GM23248 (cell line): Measurements from ENCODE around the gene PRKAB2. TPM values are rescaled to one million over a fixed set of nuclear protein-coding genes. Genes with fewer than 3 reads are reported as not detected.

Source experiments
- DNase-seq: peaks from one replicate; pipeline ENCODE4 v3.0.0-alpha.2; 2015
- H2AFZ ChIP-seq: fragments of 200-600 bp; sonication (generic); 2 replicates; pipeline ENCODE4 v1.6.1; 2016; ENCODE audit warnings: antibody characterized with exemption
- H3F3A ChIP-seq: fragments of 200-600 bp; sonication (generic); 2 replicates; pipeline ENCODE4 v1.6.1; 2016; ENCODE audit warnings: mild to moderate bottlenecking, antibody characterized with exemption, mixed run types; ENCODE audit not compliant: insufficient read depth
- H3K27ac ChIP-seq: fragments of 200-600 bp; sonication (generic); 2 replicates; pipeline ENCODE4 v1.5.1; 2016; ENCODE audit warnings: mild to moderate bottlenecking
- H3K27me3 ChIP-seq: fragments of 200-600 bp; sonication (generic); replicated peaks from 2 replicates; pipeline ENCODE4 v1.6.1; 2016; ENCODE audit warnings: mild to moderate bottlenecking; ENCODE audit not compliant: insufficient read depth
- H3K36me3 ChIP-seq: fragments of 200-600 bp; sonication (generic); 2 replicates; pipeline ENCODE4 v1.6.1; 2016; ENCODE audit warnings: low read depth, mild to moderate bottlenecking
- H3K4me1 ChIP-seq: fragments of 200-600 bp; sonication (generic); 2 replicates; pipeline ENCODE4 v1.6.1; 2016; ENCODE audit warnings: mild to moderate bottlenecking; ENCODE audit not compliant: insufficient read depth
- H3K4me2 ChIP-seq: fragments of 200-600 bp; sonication (generic); one replicate; pipeline ENCODE4 v1.6.1; 2016; ENCODE audit warnings: mild to moderate bottlenecking; ENCODE audit not compliant: unreplicated experiment
- H3K4me3 ChIP-seq: fragments of 200-600 bp; sonication (generic); 2 replicates; pipeline ENCODE4 v1.5.1; 2016; ENCODE audit warnings: mild to moderate bottlenecking
- H3K79me2 ChIP-seq: fragments of 200-600 bp; sonication (generic); 2 replicates; pipeline ENCODE4 v1.6.1; 2016; ENCODE audit warnings: mild to moderate bottlenecking; ENCODE audit not compliant: insufficient read depth
- H3K9ac ChIP-seq: fragments of 200-600 bp; sonication (generic); 2 replicates; pipeline ENCODE4 v1.6.1; 2016; ENCODE audit warnings: mild to moderate bottlenecking
- H3K9me2 ChIP-seq: fragments of 200-600 bp; sonication (generic); 2 replicates; pipeline ENCODE4 v1.6.1; 2016; ENCODE audit warnings: mixed run types, mild to moderate bottlenecking, moderate library complexity; ENCODE audit not compliant: insufficient read depth
- H3K9me3 ChIP-seq: fragments of 200-600 bp; sonication (generic); one replicate; pipeline ENCODE4 v1.6.1; 2017; ENCODE audit warnings: low read depth
- H4K20me1 ChIP-seq: fragments of 200-600 bp; sonication (generic); 2 replicates; pipeline ENCODE4 v1.6.0; 2016; ENCODE audit not compliant: insufficient read depth
- EZH2 ChIP-seq: fragments of 200-600 bp; sonication (generic); IDR thresholded peaks from 2 replicates; pipeline ENCODE4 v1.6.1; 2018; ENCODE audit warnings: antibody characterized with exemption, mild to moderate bottlenecking; ENCODE audit not compliant: insufficient read depth, poor library complexity, severe bottlenecking
- EZH2phosphoT487 ChIP-seq: fragments of 200-600 bp; sonication (generic); IDR thresholded peaks from 2 replicates; pipeline ENCODE4 v1.6.1; 2018; ENCODE audit warnings: antibody characterized with exemption, moderate library complexity, mild to moderate bottlenecking, low read depth; ENCODE audit not compliant: insufficient read depth
- WGBS, 2 experiments: methylation state at CpG; one replicate each; pipeline ENCODE4 v1.1.6; 2015 to 2017; ENCODE audit warnings: low lambda C conversion rate in 2 of 2, low coverage in 1 of 2; ENCODE audit errors: missing lambda C conversion rate in 2 of 2; 5-methylcytosine and 5-hydroxymethylcytosine counted together
- in situ Hi-C: fragments of 300-500 bp; cut with MboI; formaldehyde crosslinking; loops from 2 replicates; pipeline ENCODE4 v1.15.0; 2020
- polyA plus RNA-seq: library from polyadenylated mRNA; unstranded; fragments of >200 nt; fragmentation: Nextera tagmentation; extraction: Ambion mirVana; gene quantifications from 2 replicates; pipeline ENCODE4 v1.2.1, GENCODE V29; 2016
- total RNA-seq: library from RNA; depleted of rRNA; stranded (reverse); fragments of >200 nt; shearing (Covaris generic); gene quantifications from 2 replicates; pipeline ENCODE4 v1.2.3, GENCODE V29; 2014

Gene PRKAB2
- total and polyA plus RNA-seq, 2 experiments from 2014 or later: 18.2 to 24.6 TPM

DNA sequence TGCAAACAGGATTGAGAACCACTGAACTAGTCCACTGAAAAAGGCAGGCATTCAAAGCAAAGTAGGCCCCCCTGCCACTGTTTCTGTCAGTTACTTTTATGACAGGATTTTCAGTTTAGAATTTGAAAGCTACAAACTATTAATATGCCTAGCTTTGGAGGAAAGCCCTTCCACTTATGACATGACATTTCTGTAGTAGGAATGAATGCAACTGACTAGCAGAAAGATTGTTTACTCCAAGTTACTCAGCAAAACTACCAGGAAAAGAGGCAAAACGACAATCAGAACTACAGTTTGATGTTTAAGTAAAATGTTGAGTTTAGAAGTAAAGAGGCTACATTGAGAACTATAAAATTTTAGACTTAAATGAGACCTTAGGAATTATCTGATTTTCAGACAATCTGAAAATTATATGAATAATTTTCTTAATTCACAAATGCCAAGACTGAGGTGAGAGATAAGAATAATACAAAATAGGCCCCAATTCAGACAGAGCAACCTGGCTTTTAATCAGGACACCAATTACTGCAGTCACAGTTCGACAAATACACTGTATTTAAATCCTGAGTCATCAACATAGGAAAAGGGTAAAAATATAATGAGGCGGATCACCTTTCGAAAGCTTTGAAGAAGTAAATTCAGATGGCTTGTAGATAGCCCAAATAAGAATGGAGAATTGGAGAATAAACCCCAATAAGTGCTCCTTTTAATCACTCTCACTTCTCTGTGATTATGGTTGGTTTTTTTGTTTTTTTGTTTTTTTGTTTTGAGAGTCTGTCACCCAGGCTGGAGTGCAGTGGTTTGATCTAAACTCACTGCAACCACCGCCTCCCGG is 2.2 kb downstream of the PRKAB2 start:
- Histone ChIP-seq H4K20me1 (no peaks in the 10 kb centered on the region), H3F3A (peaks cover 66% of the 10 kb centered on the region), H3K4me3 (peak overlapping the region; percentile 96), H3K27ac (peak overlapping the region; percentile 90), H3K9ac (peak overlapping the region; percentile 89), H3K36me3 (0 out of 2 replicates have a peak, but pooled peaks cover 13% of the 10 kb centered on the region), H3K27me3 (no peaks in the 10 kb centered on the region), H3K4me1 (peaks cover 55% of the 10 kb centered on the region), H3K9me2 (no peaks in the 10 kb centered on the region), H3K4me2 (peak overlapping the region; percentile 85), H3K79me2 (peaks cover 78% of the 10 kb centered on the region), H2AFZ (0 out of 2 replicates have a peak overlapping the region, but pooled peaks have one; percentile 89), H3K9me3 (no peaks in the 10 kb centered on the region)
- DNase-seq: peak; percentile 36
- in situ Hi-C loops: loop anchor here (10.0 kb wide), 1 partner anchor 55 kb away; the partner anchor contains the start of gene FMO5
- 80 to 87% methylated on average over 6 of the region's 6 CpGs for WGBS, 2 experiments
- TF ChIP-seq EZH2phosphoT487: no peak
- no peak for TF ChIP-seq EZH2

GRCh38 chr1:147169171-147169570 is 3.1 kb downstream of the PRKAB2 start:
- 0 out of 2 replicates have a peak, but pooled peaks cover 17% of the 10 kb centered on the region for H3K36me3 ChIP-seq
- no peak for DNase-seq
- H2AFZ ChIP-seq: no peak overlapping the region
- peak overlapping the region; percentile 96 for H3K4me3 ChIP-seq
- H3K27me3 ChIP-seq: no peaks in the 10 kb centered on the region
- H3F3A ChIP-seq: peaks cover 66% of the 10 kb centered on the region
- no peaks in the 10 kb centered on the region for H3K9me2 ChIP-seq
- H3K4me1 ChIP-seq: peaks cover 52% of the 10 kb centered on the region
- TF ChIP-seq EZH2phosphoT487 (no peak), EZH2 (no peak)
- H3K9me3 ChIP-seq: no peaks in the 10 kb centered on the region
- peak overlapping the region; percentile 90 for H3K27ac ChIP-seq
- 81 to 89% methylated on average over 3 of the region's 3 CpGs for WGBS, 2 experiments
- in situ Hi-C loops: no loop called here
- H3K79me2 ChIP-seq: peaks cover 83% of the 10 kb centered on the region
- peak overlapping the region; percentile 85 for H3K4me2 ChIP-seq
- H3K9ac ChIP-seq: peak overlapping the region; percentile 89
- H4K20me1 ChIP-seq: no peaks in the 10 kb centered on the region

- Histone ChIP-seq H4K20me1 (no peaks in the 10 kb centered on the region), H3K79me2 (peaks cover 83% of the 10 kb centered on the region), H3K9me2 (no peaks in the 10 kb centered on the region), H3F3A (peaks cover 66% of the 10 kb centered on the region), H3K4me2 (peak overlapping the region; percentile 85), H3K27ac (peak overlapping the region; percentile 90), H3K9me3 (no peaks in the 10 kb centered on the region), H3K36me3 (0 out of 2 replicates have a peak, but pooled peaks cover 19% of the 10 kb centered on the region), H2AFZ (no peak overlapping the region), H3K4me3 (no peak overlapping the region), H3K27me3 (no peaks in the 10 kb centered on the region), H3K9ac (no peak overlapping the region), H3K4me1 (peaks cover 49% of the 10 kb centered on the region)
- DNase-seq: peak; percentile 49
- in situ Hi-C loops: no loop called here
- TF ChIP-seq EZH2phosphoT487 (no peak), EZH2 (no peak)
- 50 to 53% methylated on average over 2 of the region's 2 CpGs for WGBS, 2 experiments
Observed at GRCh38 chr1:147168626-147169058, 3.6 kb downstream of the PRKAB2 start.

- in situ Hi-C loops: no loop called here
- H3K4me1 ChIP-seq: peaks cover 48% of the 10 kb centered on the region
- no peaks in the 10 kb centered on the region for H3K9me2 ChIP-seq
- H3K27me3 ChIP-seq: no peaks in the 10 kb centered on the region
- H3K79me2 ChIP-seq: peaks cover 89% of the 10 kb centered on the region
- peak overlapping the region; percentile 19; the same call in 1 of the 2 replicates for H3K4me3 ChIP-seq
- peaks cover 59% of the 10 kb centered on the region for H3F3A ChIP-seq
- H3K36me3 ChIP-seq: 0 out of 2 replicates have a peak, but pooled peaks cover 21% of the 10 kb centered on the region
- peak overlapping the region; percentile 58 for H3K9ac ChIP-seq
- DNase-seq: peak; percentile 96
- peak overlapping the region; percentile 90 for H3K27ac ChIP-seq
- peak overlapping the region; percentile 85 for H3K4me2 ChIP-seq
- WGBS, 2 experiments: 0% methylated on average over 1 of the region's 1 CpG
- H2AFZ ChIP-seq: no peak overlapping the region
- TF ChIP-seq EZH2 (no peak), EZH2phosphoT487 (no peak; the same call in 1 of the 2 replicates)
- no peaks in the 10 kb centered on the region for H4K20me1 ChIP-seq
- H3K9me3 ChIP-seq: no peaks in the 10 kb centered on the region
Observed at GRCh38 chr1:147167365-147167764, 4.9 kb downstream of the PRKAB2 start.
